HepG2 (cell line): Measurements from ENCODE around the gene JMJD4. TPM values are rescaled to one million over a fixed set of nuclear protein-coding genes. Genes with fewer than 3 reads are reported as not detected.

Experiments used
- ATAC-seq: fragments of 200-7000 bp; cut with Tn5 transposase; 3 replicates; pipeline ENCODE4 v1.9.1; 2020; ENCODE audit warnings: mild to moderate bottlenecking, moderate library complexity
- BruUV-seq: library from RNA; stranded (reverse); fragments of 400-500 nt; replicated peaks from 2 replicates; lab custom pipeline; 2021; lab: Mats Ljungman, UMichigan
- CTCF ChIA-PET: fragments of 300-600 bp; formaldehyde crosslinking; extraction: SDS; loops from one replicate; lab custom pipeline; 2021; ENCODE audit warnings: low total read pairs, inconsistent platforms, low intra/inter-chr PET ratio; lab: Yijun Ruan, JAX
- POLR2A ChIA-PET: fragments of 350-600 bp; sonication (Branson Sonifier 250); formaldehyde crosslinking; loops from one replicate; lab custom pipeline; 2020; ENCODE audit warnings: antibody characterized with exemption, inconsistent platforms; lab: Yijun Ruan, JAX
- DNase-seq: peaks from one replicate; pipeline ENCODE4 v3.0.0-alpha.2; 2015; ENCODE audit warnings: low spot score
- FAIRE-seq: peaks from 3 replicates; lab custom pipeline; 2011; peaks lifted over from hg19 to GRCh38; lab: Jason Lieb, UNC
- H2AFZ ChIP-seq: one replicate; pipeline ENCODE4 v1.6.1; 2011; ENCODE audit warnings: low read length, inconsistent platforms
- H3K27ac ChIP-seq: fragments of 300-600 bp; 3 replicates; pipeline ENCODE4 v1.8.0; 2011; ENCODE audit warnings: mixed run types, mild to moderate bottlenecking, mixed read lengths, low read length, inconsistent platforms; ENCODE audit not compliant: insufficient read depth; ENCODE audit errors: extremely low read length
- H3K27me3 ChIP-seq, 2 experiments: fragments of 200-600 bp in 1 of 2; 2 replicates in 1 of 2; 3 replicates in 1 of 2; pipeline versions ENCODE4 v1.6.0 to v1.8.0; 2011; ENCODE audit warnings: low read length in 2 of 2, mild to moderate bottlenecking in 2 of 2, moderate library complexity in 2 of 2, inconsistent platforms in 1 of 2; ENCODE audit not compliant: insufficient read depth in 2 of 2, control insufficient read depth in 1 of 2
- H3K36me3 ChIP-seq, 2 experiments: fragments of 200-600 bp in 1 of 2; replicated peaks in 1 of 2; 2 replicates in 1 of 2; 3 replicates in 1 of 2; pipeline versions ENCODE4 v1.5.1 to v1.8.0; 2011; ENCODE audit warnings: low read length in 2 of 2, inconsistent platforms in 1 of 2; ENCODE audit not compliant: insufficient read depth in 2 of 2, control insufficient read depth in 1 of 2
- H3K4me1 ChIP-seq: 2 replicates; pipeline ENCODE4 v1.5.1; 2012; ENCODE audit warnings: low read length, inconsistent platforms; ENCODE audit not compliant: insufficient read depth
- H3K4me2 ChIP-seq: 2 replicates; pipeline ENCODE4 v1.6.0; 2011; ENCODE audit warnings: low read depth, low read length, inconsistent platforms
- H3K4me3 ChIP-seq, 3 experiments: fragments of 200-600 bp in 1 of 3; sonication (generic), shearing (Covaris generic) in 1 of 3; replicated peaks in 1 of 3; 2 replicates each; pipeline ENCODE4 v1.5.1; 2011 to 2016; ENCODE audit warnings: low read length in 3 of 3, inconsistent platforms in 2 of 3, low read depth in 2 of 3, mild to moderate bottlenecking in 2 of 3, control low read depth in 1 of 3, mixed read lengths in 1 of 3; ENCODE audit not compliant: insufficient read depth in 1 of 3
- H3K79me2 ChIP-seq: one replicate; pipeline ENCODE4 v1.6.1; 2011; ENCODE audit warnings: low read length, inconsistent platforms; ENCODE audit not compliant: insufficient read depth
- H3K9ac ChIP-seq: 2 replicates; pipeline ENCODE4 v1.6.0; 2011; ENCODE audit warnings: mild to moderate bottlenecking, low read depth, low read length, inconsistent platforms; ENCODE audit not compliant: insufficient read depth
- H3K9me3 ChIP-seq: 2 replicates; pipeline ENCODE4 v1.5.1; 2012; ENCODE audit warnings: mild to moderate bottlenecking, low read length
- H4K20me1 ChIP-seq: 2 replicates; pipeline ENCODE4 v1.6.0; 2011; ENCODE audit warnings: inconsistent platforms, mild to moderate bottlenecking, low read length, moderate library complexity; ENCODE audit not compliant: insufficient read depth
- CBX1 ChIP-seq: IDR thresholded peaks from one replicate; pipeline ENCODE4 v1.6.1; 2016; ENCODE audit warnings: antibody characterized with exemption, low read depth
- CREBL2 ChIP-seq: sonication (generic); formaldehyde crosslinking; IDR thresholded peaks from 2 replicates; pipeline ENCODE4 v1.8.1; 2023; ENCODE audit warnings: missing genetic modification reagents, mild to moderate bottlenecking, borderline replicate concordance
- ELK4 ChIP-seq: sonication (generic); formaldehyde crosslinking; IDR thresholded peaks from 2 replicates; pipeline ENCODE4 v1.9.0; 2021; ENCODE audit warnings: missing genetic modification reagents, borderline replicate concordance
- KLF16 ChIP-seq, 2 experiments: sonication (generic) in 1 of 2; formaldehyde crosslinking in 1 of 2; IDR thresholded peaks; 2 replicates each; pipeline versions ENCODE4 v1.6.1 to v1.8.0; 2016 to 2023; ENCODE audit warnings: missing genetic modification reagents in 2 of 2, missing compliant biosample characterization in 1 of 2
- POGZ ChIP-seq: sonication (generic); formaldehyde crosslinking; IDR thresholded peaks from 2 replicates; pipeline ENCODE4 v1.4.0; 2020; ENCODE audit warnings: mild to moderate bottlenecking, missing genetic modification reagents
- REST ChIP-seq, 2 experiments: IDR thresholded peaks; 2 replicates each; pipeline ENCODE4 v1.6.1; 2011 to 2012; ENCODE audit warnings: low read length in 2 of 2, borderline replicate concordance in 1 of 2, low read depth in 1 of 2, mild to moderate bottlenecking in 1 of 2, moderate library complexity in 1 of 2
- SUZ12 ChIP-seq: fragments of 150-350 bp; IDR thresholded peaks from 2 replicates; pipeline ENCODE4 v1.6.1; 2014; ENCODE audit warnings: low read depth, low read length
- ZNF224 ChIP-seq: sonication (generic); formaldehyde crosslinking; IDR thresholded peaks from 2 replicates; pipeline ENCODE4 v1.5.0; 2020; ENCODE audit warnings: mild to moderate bottlenecking, missing genetic modification reagents
- ZNF24 ChIP-seq: fragments of 450-650 bp; IDR thresholded peaks from 2 replicates; pipeline ENCODE4 v1.6.1; 2017; ENCODE audit warnings: antibody characterized with exemption, mild to moderate bottlenecking
- ZNF503 ChIP-seq: sonication (generic); formaldehyde crosslinking; IDR thresholded peaks from 2 replicates; pipeline ENCODE4 v1.4.0; 2020; ENCODE audit warnings: missing genetic modification reagents
- ZNF567 ChIP-seq: sonication (generic); formaldehyde crosslinking; IDR thresholded peaks from 2 replicates; pipeline ENCODE4 v1.8.1; 2023; ENCODE audit warnings: mild to moderate bottlenecking, missing genetic modification reagents, borderline replicate concordance
- ZNF687 ChIP-seq: sonication (generic); formaldehyde crosslinking; IDR thresholded peaks from 2 replicates; pipeline ENCODE4 v1.5.1; 2020; ENCODE audit warnings: mild to moderate bottlenecking, missing genetic modification reagents, moderate library complexity
- ZNF878 ChIP-seq: sonication (generic); formaldehyde crosslinking; IDR thresholded peaks from 2 replicates; pipeline ENCODE4 v1.8.1; 2023; ENCODE audit warnings: mild to moderate bottlenecking, missing genetic modification reagents, moderate library complexity
- WGBS: methylation state at CpG from one replicate; pipeline ENCODE4 v1.1.6; 2017; ENCODE audit warnings: low lambda C conversion rate; 5-methylcytosine and 5-hydroxymethylcytosine counted together
- in situ Hi-C: cut with HindIII; loops from 2 replicates; pipeline ENCODE4 v1.10.0; 2017; ENCODE audit warnings: low pct_unique_long_range_greater_than_20kb; ENCODE audit not compliant: extremely low pct_ligation_motif_present
- intact Hi-C: fragments of 100-400 bp; cut with micrococcal nuclease; formaldehyde crosslinking; loops from one replicate; pipeline ENCODE4 v1.10.0; 2022; ENCODE audit not compliant: unreplicated experiment
- polyA plus RNA-seq, 8 experiments: library from polyadenylated mRNA; depleted of rRNA in 3 of 8; stranded (reverse) in 7 of 8; unstranded in 1 of 8; fragments of >200 nt; fragmentation: Illumina TruSeq in 4 of 8; extraction: Trizol in 4 of 8; gene quantifications; 2 replicates each; pipeline versions ENCODE4 v1.2.1 to v1.2.3, GENCODE V29; 2011 to 2016; ENCODE audit warnings: low read depth in 4 of 8, missing spikeins in 1 of 8, mixed read lengths in 1 of 8; ENCODE audit not compliant: insufficient read depth in 1 of 8
- total RNA-seq, 5 experiments: library from RNA; depleted of rRNA; stranded (reverse); fragments of >200 nt; fragmentation: Illumina TruSeq; extraction: Trizol; gene quantifications; 2 replicates each; pipeline ENCODE4 v1.2.3, GENCODE V29; 2016; ENCODE audit warnings: low read depth in 1 of 5

The JMJD4 gene
- total and polyA plus RNA-seq, 2 of the 13 experiments (the other 11 are each of a cell fraction or from before 2014, with no cell fraction given): 10.2 to 29.0 TPM

- Histone ChIP-seq H3K9ac (no peak overlapping the region), H3K79me2 (no peaks in the 10 kb centered on the region), H3K4me3 (no peak overlapping the region), H3K36me3 (peaks cover 10 to 27% of the 10 kb centered on the region in 2 experiments; a peak in 4 of 5 replicates), H3K27me3 (no peaks in the 10 kb centered on the region), H3K4me1 (no peaks in the 10 kb centered on the region), H2AFZ (no peak overlapping the region), H4K20me1 (no peaks in the 10 kb centered on the region), H3K27ac (no peak overlapping the region), H3K9me3 (no peaks in the 10 kb centered on the region), H3K4me2 (no peak overlapping the region)
- CTCF ChIA-PET: no interaction called here
- BruUV-seq: no TSS peak
- 94% methylated on average over 15 of the region's 15 CpGs for WGBS
- intact Hi-C loops: no loop called here
- POLR2A ChIA-PET: no interaction called here
- in situ Hi-C loops: no loop called here
- ATAC-seq (no peak), FAIRE-seq (no peak), DNase-seq (no peak)
- no peak for TF ChIP-seq KLF16 (CRISPR knock-in tag; IDR thresholded peaks at IDR 0.05)
- TF ChIP-seq REST (IDR thresholded peaks at IDR 0.05; ENCODE audit: borderline replicate concordance in 1 of 2, low read depth in 1 of 2, low read length in 2 of 2): no peak
- TF ChIP-seq ZNF687 (CRISPR knock-in tag): no peak
- TF ChIP-seq ZNF878 (CRISPR knock-in tag): no peak
- TF ChIP-seq ZNF567 (CRISPR knock-in tag): no peak
- TF ChIP-seq ELK4 (CRISPR knock-in tag): no peak
- no peak for TF ChIP-seq ZNF224 (CRISPR knock-in tag)
- TF ChIP-seq SUZ12: no peak
- TF ChIP-seq POGZ (CRISPR knock-in tag): no peak
- no peak for TF ChIP-seq CREBL2 (CRISPR knock-in tag)
- TF ChIP-seq ZNF24: no peak
- no peak for TF ChIP-seq ZNF503 (CRISPR knock-in tag)
- no peak for TF ChIP-seq CBX1
These were observed 38.5 kb upstream of the JMJD4 start for GRCh38 chr1:227773558-227773957.
